NCI-H2227 (cell line): ENCODE measurements around the gene SLFN5.
"Not testable (repeated sequence)": the region's sequence is repeated elsewhere in the genome, so short reads cannot be mapped to it uniquely, and the experiment has no call there.

ENCODE experiments used
- DNase-seq: peaks from one replicate; lab custom pipeline; 2025; ENCODE audit not compliant: unreplicated experiment; lab: John Stamatoyannopoulos, UW

SLFN5 gene

GRCh38 chr17:35241520-35241919, 1.4 kb upstream of the SLFN5 start:
- no peak for DNase-seq

DNA sequence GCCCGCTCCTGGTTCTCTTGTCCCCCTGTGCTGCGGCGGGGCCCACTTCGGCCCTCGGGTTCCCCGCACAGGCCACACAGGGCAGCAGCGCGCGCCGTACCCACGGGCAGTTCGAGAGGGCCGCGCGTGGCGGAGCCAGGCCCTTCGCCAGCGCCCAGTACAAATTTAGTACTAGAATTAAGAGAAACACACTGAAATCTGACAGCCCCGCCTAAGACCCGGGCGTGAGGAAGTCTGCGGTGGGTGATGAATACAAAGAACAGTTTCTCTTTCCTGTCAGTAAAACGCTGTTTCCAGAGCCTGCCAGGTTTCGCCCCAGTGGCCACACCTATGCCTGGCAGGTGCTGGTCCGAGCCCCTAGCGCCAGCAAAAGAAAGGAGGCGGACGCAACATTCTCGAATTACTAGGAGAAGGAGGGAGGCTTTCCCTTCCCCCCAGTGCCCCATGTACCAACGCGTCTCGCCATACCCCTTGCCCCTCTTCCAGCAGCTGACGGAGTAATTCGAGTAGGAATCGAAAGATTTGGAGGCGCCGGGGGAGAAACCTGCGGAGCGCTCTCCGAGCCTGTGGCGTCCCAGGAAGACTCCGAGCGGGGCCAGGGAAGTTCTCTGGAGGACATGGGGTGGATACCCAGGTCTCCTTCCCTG, 591 bp upstream of the SLFN5 start:
- DNase-seq = peak; percentile 55

- no peak for DNase-seq
Measured at GRCh38 chr17:35243561-35244340, 879 bp downstream of the SLFN5 start.

DNA sequence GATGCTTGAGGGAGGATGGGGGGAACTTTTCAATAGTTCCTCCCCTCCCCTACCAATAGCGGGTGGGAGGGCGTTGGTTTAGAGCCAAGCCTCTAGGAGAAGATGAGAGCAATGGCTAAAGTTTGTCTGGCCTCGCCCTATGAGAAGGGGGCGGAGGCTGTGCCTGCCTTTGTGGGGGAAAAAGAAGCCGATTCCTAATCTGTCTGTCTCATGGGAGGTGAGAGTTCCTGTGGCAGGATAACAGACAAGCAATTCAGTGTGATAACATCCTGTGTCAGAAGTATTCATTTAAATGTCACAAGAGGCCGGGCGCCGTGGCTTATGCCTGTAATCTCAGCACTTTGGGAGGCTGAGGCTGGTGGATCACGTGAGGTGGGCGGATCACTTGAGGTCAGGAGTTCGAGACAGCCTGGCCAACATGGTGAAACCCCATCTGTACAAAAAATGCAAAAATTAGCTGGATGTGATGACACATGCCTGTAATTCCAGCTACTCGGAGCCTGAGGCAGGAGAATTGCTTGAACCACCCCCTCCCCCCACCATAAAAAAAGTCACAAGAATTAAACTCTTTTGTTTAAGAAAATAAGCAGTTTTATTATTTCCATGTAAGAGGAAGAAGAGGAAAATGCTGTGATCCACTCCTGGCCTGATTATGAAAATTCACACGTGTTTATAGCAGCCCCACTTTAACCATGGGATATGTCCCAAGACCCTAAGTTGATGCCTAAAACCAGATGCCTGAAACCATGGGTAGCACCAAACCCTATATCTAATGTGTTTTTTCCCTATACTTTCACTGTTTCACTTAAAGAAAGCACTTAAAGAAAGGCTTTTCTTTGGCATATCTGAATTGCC, 1.7 kb downstream of the SLFN5 start:
- peak; percentile 26 for DNase-seq

DNA sequence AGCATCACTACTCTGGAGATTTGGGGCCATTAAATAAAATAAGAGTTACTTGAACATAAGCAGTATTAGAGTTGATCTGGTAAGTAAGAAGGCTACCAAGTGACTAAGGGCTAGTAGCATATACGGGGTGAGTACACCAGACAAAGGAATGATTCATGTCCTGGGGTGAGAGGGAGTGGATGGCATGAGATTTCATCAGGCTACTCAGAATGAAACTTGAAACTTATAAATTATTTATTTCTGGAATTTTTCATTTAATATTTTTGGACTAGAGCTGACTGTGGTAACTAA, 2.3 kb downstream of the SLFN5 start:
- DNase-seq = no peak

- DNase-seq = no peak
Measured at GRCh38 chr17:35252651-35253050, 9.8 kb downstream of the SLFN5 start.

DNA sequence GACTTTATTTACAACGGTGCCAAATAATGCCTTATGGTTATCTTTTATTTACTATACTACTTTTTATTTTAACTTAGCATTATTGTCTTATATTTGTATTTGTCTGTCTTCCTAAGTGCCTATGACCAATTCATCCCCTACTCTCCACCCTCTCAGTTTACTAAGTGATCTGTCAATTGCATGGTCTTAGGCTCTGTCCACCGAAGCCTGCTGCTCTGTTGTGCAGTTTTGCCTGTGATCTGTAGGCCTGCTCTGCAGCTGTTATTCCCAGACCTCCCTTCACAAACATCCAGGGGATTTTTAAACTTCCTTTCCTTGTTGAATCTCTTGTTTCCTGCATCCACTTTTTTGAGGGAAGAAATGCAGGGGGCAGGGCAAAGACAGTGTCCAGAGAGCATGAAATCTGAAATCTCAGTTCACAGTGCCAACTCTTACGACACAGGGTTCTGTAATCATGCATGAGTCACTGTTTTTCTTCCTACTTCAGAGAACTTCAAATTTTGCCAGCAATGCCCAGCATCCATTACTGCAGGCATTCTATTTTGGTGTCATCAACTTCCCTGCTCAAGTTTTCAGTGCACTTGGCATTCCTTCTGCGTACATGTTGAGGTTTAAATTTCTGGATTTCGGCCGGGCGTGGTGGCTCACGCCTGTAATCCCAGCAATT, 11.4 kb downstream of the SLFN5 start:
- DNase-seq = no peak

GRCh38 chr17:35255316-35255715, 12.4 kb downstream of the SLFN5 start:
- no peak for DNase-seq

GRCh38 chr17:35256629-35257028, 13.8 kb downstream of the SLFN5 start:
- peak; percentile 13 for DNase-seq

DNA sequence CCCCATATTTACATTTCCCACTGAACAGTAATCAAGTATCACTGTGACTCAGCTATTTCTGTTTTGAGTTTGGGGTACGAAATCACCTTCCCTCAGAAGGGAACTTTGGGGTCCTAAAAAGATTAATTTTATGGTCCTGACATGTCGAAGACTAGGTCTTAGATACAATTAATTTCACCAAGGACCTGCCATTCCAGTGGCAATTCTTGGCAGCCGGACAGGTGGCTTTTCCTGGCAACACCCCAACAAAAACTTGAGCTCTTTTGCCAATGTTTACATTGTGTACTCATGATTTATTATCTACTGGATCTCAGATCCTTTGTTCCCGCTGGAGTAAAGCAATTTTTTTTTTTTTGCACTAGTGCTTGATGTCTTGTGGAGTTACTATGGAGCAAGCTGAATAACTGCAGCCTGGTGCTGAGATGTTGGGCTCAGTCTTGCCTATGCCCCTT, 14.4 kb downstream of the SLFN5 start:
- DNase-seq = peak; percentile 25

DNA sequence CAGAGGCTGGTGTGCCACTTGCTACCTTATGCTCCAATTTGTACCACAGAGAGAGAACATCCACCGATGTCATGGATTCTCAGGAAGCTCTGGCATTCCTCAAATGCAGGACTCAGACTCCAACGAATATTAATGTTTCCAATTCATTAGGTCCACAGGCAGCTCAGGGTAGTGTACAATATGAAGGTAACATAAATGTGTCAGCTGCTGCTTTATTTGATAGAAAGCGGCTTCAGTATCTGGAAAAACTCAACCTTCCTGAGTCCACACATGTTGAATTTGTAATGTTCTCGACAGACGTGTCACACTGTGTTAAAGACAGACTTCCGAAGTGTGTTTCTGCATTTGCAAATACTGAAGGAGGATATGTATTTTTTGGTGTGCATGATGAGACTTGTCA, 16.1 kb downstream of the SLFN5 start:
- DNase-seq = no peak

DNA sequence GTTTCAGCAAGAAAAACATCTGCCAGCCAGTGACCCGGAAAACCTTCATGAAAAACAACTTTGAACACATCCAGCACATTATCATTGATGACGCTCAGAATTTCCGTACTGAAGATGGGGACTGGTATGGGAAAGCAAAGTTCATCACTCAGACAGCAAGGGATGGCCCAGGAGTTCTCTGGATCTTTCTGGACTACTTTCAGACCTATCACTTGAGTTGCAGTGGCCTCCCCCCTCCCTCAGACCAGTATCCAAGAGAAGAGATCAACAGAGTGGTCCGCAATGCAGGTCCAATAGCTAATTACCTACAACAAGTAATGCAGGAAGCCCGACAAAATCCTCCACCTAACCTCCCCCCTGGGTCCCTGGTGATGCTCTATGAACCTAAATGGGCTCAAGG, 22.2 kb downstream of the SLFN5 start:
- DNase-seq = no peak

DNA sequence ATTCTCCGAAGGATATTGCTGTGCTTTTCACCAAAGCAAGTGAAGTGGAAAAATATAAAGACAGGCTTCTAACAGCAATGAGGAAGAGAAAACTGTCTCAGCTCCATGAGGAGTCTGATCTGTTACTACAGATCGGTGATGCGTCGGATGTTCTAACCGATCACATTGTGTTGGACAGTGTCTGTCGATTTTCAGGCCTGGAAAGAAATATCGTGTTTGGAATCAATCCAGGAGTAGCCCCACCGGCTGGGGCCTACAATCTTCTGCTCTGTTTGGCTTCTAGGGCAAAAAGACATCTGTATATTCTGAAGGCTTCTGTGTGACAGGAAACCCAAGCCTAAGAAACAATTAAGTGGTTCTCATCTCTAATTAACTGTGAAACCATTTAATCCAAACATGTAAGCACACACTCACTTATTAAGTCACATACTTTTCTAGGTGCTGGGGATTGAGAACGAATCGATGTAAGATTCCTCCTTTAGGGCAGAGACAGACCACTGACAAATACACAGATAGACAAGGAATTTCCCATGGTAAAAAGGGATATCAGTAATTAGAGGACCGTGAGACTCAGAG, 22.8 kb downstream of the SLFN5 start:
- no peak for DNase-seq

GRCh38 chr17:35274167-35275066, 31.5 kb downstream of the SLFN5 start:
- not testable (repeated sequence) for DNase-seq

GRCh38 chr17:35278454-35278853, 35.6 kb downstream of the SLFN5 start:
- not testable (repeated sequence) for DNase-seq

DNA sequence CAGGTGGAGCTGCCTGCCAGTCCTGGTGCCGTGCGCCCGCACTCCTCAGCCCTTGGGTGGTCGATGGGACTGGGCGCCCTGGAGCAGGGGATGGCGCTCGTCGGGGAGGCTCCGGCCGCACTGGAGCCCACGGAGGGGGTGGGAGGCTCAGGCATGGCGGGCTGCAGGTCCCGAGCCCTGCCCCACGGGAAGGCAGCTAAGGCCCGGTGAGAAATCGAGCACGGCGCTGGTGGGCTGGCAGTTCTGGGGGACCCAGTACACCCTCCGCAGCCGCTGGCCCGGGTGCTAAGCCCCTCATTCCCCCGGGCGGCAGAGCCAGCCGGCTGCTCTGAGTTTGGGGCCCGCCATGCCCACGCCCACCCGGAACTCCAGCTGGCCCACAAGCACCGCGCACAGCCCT, 36.0 kb downstream of the SLFN5 start:
- not testable (repeated sequence) for DNase-seq

- DNase-seq = no peak
Measured at GRCh38 chr17:35283767-35284166, 40.9 kb downstream of the SLFN5 start.

DNA sequence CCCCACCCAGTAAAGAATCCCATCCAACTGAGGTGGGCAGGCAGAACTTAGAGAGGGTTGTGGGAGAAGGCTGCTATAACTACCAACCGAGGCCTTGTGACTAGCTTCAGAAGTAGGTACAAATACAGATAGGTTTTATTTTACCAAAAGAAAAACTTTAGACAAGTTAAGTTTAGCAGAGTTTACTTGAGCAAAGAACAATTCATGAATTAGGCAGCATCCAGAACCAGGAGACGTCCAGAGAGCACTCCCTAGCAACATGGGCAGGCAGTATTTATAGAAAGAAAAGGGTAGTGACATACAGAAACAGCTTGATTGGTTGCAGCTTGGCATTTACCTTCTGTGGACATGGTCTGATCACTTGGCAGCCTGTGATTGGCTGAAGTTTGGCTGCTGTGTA, 42.1 kb downstream of the SLFN5 start:
- DNase-seq = no peak

- DNase-seq = no peak
Measured at GRCh38 chr17:35286120-35286781, 43.4 kb downstream of the SLFN5 start.
